GM19035 (cell line): ENCODE data around the gene DNAJC3.
A peak's percentile ranks its signal among the peaks of the same experiment; 100 is the strongest.
"Not testable (repeated sequence)": the region's sequence is repeated elsewhere in the genome, so short reads cannot be mapped to it uniquely, and the experiment has no call there.

Source experiments
- ATAC-seq: cut with Tn5 transposase; IDR thresholded peaks from one replicate; pipeline ENCODE4 v1.9.1; 2021; ENCODE audit not compliant: unreplicated experiment

Gene DNAJC3

DNA sequence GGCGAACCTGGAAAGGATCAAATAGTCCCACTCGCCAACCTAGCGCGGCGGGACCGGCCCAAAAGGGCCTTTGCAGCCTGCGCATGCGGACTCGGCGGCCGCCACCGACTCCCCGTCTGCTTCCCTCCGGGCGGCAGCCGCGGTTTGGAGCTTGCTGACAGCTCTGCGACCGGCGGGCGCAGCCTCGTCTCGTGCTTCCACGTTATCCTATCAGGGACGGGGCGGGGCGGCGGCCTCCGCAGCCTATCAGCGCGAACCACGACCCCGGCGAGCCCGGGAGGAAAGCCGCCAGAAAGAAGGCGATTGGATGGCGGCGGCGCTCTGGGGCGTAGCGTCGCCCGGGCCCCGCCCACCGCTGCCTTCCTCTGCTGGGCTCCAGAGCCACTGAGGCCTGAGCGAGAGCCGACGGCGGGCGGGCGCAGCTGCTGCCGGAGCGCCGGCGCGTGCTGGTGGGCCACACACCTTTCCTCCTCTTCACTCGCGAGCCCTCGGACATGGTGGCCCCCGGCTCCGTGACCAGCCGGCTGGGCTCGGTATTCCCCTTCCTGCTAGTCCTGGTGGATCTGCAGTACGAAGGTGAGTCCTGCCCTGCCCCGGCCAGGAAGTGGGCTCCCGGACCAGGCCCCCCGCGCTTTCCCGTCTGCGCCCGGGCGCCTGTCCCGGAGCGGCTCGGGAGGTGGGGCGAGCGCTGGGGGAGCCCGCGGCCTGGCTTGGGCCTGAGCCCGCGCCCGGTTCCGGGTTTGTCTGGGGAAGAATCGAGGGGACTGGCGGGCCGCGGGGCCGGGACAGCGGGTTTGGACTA lies at the start of gene DNAJC3:
Gene DNAJC3 (plus strand): TSS at position 378 of the 802 bp plus-strand sequence. CDS start 117 bp downstream, at position 495.
- ATAC-seq: peak; percentile 96

GRCh38 chr13:95627590-95627989 lies 49.3 kb upstream of the DNAJC3 start:
- no peak for ATAC-seq

- ATAC-seq: no peak
Measured at GRCh38 chr13:95628488-95628887, 48.5 kb upstream of the DNAJC3 start.

DNA sequence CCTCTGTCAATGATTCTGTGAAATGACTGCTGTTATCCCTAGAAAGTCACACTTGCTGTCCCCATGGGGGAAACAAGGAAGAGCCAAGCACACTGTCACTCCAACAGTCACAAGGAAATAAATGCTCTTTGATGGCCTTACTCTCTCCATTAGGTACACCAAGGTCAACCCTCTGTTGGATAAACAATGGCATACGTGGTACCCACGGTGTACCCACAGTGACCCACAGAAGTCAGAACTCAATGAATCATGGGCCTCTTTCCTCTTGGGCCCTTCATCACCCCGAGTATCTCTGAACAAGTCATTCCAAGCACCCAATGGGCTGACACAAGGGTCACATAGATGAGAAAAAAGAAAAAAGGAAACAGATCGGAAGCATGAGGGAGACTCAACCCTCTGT lies 47.9 kb upstream of the DNAJC3 start:
- no peak for ATAC-seq

GRCh38 chr13:95630593-95630992 lies 46.3 kb upstream of the DNAJC3 start:
- no peak for ATAC-seq

- ATAC-seq: no peak
Measured at GRCh38 chr13:95636853-95637252, 40.1 kb upstream of the DNAJC3 start.

GRCh38 chr13:95641291-95642027 lies 35.5 kb upstream of the DNAJC3 start:
- no peak for ATAC-seq

DNA sequence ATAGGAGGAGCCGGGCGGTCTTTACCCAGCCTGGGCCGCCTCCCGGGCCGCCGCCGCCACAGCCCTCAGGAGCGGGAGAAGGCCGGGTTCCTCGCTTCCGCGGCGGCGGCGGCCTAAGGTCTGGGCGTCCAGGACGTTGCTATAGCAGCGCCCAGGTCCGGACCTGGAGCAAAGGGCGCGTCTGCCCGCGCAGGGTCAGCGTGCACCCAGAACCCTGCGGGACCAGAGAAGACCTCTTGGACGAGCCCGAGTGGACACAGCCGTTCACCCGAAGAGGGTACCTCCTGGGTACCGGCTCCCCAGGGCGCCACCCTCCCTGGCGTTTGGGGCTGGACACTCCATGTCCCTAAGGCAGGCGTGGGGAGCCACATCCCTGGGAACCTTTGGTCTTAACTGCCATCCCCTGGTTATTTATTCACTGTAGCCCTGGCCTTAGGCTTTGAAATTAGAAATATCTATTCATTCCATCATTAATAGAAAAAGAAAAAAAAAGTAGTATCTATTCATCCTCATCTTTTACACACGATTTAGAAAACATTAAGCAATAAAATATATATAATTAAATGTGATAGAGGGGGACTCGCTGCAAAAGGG lies 34.8 kb upstream of the DNAJC3 start:
- no peak for ATAC-seq

DNA sequence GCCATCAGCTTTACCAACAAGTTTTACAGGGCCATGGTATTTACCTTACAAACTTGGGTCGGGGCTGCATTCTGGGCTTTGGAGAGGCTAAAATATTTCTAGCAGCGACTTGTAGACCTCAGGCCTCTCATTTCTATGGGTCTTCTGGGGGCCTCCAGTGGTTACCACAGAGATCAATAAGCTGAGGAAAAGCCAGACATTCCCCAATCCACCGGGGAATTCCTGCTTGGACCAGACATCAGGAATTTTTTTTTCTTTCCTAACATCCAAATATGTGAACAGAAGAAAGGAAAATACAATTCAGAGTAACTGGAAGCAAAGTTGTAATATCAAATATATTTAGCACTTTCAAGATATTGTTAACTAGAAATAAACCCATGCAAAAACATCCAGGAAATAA lies 33.9 kb upstream of the DNAJC3 start:
- no peak for ATAC-seq

- no peak for ATAC-seq
Measured at GRCh38 chr13:95643571-95643935, 33.4 kb upstream of the DNAJC3 start.

DNA sequence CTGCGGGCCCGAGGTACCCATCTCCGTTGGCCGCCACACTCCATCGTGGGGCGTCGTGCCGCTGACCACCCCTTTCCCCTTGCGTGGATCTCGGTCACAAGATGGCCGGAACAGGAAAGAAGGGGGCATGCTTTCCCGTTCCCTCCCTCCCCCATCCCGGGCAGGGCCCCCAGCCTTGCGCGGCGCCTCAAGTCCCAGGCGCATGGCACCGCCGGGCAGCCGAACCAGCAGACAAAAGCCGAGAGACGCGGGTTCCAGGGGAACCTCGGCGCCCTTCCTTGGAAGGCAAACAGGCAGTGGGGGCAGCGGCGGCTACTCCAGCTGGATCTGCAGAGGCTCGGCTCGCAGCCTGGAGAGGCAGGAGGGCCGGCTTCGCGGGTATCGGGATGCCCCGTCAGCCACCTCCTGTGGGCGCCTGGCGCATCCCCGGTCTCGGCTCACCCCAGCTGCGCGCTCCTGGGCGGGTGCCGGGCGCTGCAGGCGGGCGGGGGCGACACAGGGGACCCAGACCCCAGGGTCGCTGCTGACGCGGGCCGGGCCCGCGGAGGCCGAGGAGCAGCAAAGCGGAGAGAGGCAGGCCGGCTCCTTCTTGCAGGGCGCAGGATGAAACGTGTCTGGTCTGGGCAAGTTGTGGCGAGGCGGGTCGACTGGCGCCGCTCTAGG lies 32.9 kb upstream of the DNAJC3 start:
- ATAC-seq: peak; percentile 49

DNA sequence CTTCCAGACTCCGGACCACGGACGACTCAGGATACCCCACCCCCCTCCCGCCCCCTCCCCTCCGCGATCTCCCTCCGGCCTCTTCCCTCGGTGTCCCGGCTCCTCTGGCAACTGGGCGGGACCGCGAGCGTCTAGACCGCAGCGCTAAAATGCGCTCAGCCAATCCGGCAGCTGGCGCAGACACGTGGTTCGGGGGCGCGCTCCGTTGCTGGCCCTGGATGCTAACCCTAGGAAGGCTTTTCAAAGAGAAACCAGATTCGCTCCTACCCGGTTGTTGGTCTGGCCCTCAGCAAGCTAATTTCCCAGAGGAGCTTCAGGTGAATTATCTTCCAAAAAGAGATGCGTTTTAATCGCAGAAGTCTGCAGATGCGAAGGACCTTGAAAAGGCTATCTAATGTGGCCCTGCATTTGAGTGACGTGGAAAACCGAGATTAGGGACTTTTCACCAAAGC lies 32.3 kb upstream of the DNAJC3 start, which contains the start of gene DZIP1:
Gene DZIP1 (minus strand): TSS at position 106 of the 452 bp plus-strand sequence. CDS start 2,677 bp downstream, outside the sequence.
- ATAC-seq: peak; percentile 89

GRCh38 chr13:95647321-95647720 lies 29.6 kb upstream of the DNAJC3 start:
- no peak for ATAC-seq

- no peak for ATAC-seq
Measured at GRCh38 chr13:95650696-95651095, 26.2 kb upstream of the DNAJC3 start.

DNA sequence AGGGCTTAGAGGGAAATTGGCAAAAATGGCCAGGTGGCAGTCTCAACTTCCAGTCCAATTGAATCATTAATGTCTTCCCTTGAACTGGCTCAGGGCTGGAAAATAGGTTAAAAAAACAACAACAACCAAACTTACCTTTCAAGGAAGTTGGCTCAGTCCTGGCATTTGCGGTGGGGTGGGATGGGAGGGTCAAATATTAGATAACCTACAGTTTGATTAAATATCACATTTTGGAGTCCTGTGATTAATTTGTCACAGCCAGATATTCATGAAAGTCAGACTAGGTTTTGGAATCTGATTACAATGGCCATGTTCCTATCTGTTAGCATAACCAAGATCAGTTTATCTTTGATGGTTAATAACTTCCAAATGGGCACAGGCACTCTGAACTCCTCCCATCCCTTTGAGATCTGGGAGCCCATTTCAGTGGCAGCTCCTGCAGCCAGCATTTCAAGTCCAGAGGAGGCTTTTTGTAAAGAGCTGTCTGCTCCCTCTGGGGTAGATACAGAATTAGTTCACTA lies 24.6 kb upstream of the DNAJC3 start:
- no peak for ATAC-seq

DNA sequence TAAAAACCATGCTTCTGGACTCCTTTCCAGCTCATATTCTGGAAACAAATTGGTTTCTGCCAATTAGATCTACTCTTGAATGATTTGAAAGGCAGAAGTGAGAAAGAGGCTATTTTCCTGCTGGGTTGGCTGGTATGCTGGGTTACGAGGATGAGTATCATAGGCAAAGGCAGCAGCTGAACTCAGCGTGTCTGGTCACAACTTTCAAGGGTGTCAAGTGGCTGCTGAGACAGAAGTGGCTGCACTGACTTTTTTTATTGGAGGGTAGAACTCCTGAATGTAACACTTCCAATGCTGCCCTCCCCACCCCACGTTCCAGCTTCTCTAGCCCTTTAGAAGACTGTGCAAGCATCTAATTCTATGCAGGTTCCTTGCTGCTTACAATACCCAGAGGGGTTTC lies 24.1 kb upstream of the DNAJC3 start:
- no peak for ATAC-seq

DNA sequence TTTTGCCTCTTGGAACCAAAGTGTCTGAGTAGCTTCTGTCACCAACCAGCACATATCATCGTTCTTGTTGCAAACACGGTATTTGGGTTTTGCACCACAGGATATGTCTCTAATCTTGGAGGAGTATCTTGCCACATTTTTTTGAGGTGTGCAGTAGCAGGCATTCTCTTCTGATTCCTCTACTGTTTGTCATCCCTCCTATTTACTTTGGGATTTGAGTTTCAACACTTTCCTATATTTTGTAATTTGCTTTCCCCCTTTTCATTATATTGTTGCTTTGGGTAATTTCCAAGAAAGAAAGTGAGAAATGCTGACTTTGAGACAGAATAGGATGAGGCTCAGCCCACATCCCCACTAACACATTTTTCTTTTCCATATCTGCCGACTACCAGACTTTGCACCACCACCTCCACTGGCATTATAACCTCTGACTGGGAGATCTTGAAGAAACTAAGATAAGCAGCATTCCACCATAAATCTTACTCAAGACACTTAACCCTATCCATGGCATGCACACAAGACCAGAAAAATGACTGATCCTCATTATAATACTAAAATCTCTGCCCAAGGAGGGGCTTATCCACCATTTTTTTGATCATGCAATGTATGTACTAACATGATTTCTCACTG lies 20.4 kb upstream of the DNAJC3 start:
- ATAC-seq: no peak

DNA sequence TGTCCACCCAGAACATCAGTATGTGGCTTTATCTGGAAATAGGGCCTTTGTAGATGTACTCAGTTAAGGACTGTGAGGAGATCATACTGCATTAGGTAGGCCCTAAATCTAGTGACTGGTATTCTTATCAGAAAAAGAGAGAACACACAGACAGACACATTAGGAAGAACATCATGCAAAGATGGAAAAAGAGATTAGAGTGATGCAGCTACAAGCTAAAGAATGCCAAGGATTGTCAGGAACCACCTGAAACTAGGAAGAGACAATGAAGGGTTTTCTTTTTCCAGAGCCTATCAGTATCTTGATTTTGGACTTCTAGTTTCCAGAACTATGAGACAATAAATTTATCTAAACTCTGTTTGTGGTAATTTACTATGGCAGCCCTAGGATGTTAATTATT lies 17.4 kb upstream of the DNAJC3 start:
- no peak for ATAC-seq

- no peak for ATAC-seq
Measured at GRCh38 chr13:95660981-95661581, 15.9 kb upstream of the DNAJC3 start.

GRCh38 chr13:95667235-95667634 lies 9.7 kb upstream of the DNAJC3 start:
- not testable (repeated sequence) for ATAC-seq
